Measurements from ENCODE around the gene HNRNPA1.

DNA sequence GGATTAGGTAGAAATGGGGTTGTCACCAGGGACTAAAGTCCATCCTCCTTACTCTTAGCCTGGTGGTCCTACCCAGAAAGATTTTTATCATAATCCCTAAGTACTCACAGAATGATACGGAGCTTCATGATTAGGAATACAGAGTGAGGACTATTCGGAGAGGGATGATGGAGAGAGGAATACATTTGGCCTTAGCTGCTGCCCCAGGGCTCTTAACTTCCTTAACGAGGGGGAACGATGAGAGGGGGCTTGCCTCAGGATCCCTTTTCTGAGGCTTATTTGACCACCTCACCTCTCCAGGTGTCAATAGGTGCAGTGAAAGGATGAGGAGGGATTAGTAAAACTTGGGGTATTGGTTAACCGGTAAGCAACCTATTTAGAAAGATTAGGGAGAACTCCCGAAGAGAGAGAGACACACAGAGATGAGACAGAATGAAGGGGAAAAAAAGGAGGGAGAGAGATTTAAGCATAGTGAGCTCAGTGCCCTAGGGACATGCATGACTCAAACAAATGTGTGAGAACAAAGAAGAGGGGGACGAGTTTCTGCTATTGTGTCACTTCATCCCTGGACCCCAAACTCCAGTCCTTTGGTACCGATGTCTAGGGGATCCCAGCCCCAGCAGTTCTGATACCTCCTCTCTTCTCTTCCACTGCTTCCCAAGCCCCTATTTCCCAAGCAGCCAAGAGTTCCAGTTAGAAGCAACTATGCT, 19.1 kb downstream of the HNRNPA1 start:
- TF ChIP-seq GATA3 (IDR thresholded peaks at IDR 0.05; ENCODE audit: low read depth, low read length) (no peak), GATA2 (IDR thresholded peaks at IDR 0.05; ENCODE audit: low read depth, low read length) (no peak)
